Spinal cord (tissue), 10 donors: ENCODE data around the gene TMEM250. TPM values are rescaled to one million over a fixed set of nuclear protein-coding genes. Genes with fewer than 3 reads are reported as not detected.

Experiments
- DNase-seq, 6 donors: peaks; one replicate each; pipeline versions ENCODE4 v3.0.0 to v3.0.0-alpha.2; 2013 to 2015; ENCODE audit warnings: low spot score in 6 of 6, low read depth in 4 of 6
- H3K27ac ChIP-seq: one replicate; pipeline ENCODE4 v1.5.1; 2013; ENCODE audit warnings: low read depth, low read length, control low read depth
- H3K27me3 ChIP-seq: one replicate; pipeline ENCODE4 v1.6.1; 2013; ENCODE audit warnings: low read length; ENCODE audit not compliant: control insufficient read depth, insufficient read depth
- H3K36me3 ChIP-seq: one replicate; pipeline ENCODE4 v1.6.1; 2013; ENCODE audit warnings: low read length; ENCODE audit not compliant: control insufficient read depth, insufficient read depth
- H3K4me1 ChIP-seq: one replicate; pipeline ENCODE4 v1.6.1; 2013; ENCODE audit warnings: low read length; ENCODE audit not compliant: control insufficient read depth, insufficient read depth
- H3K4me3 ChIP-seq: one replicate; pipeline ENCODE4 v1.5.1; 2013; ENCODE audit warnings: low read depth, low read length, control low read depth
- H3K9me3 ChIP-seq: one replicate; pipeline ENCODE4 v1.6.1; 2013; ENCODE audit warnings: low read length; ENCODE audit not compliant: control insufficient read depth, insufficient read depth
- WGBS: methylation state at CpG from one replicate; pipeline ENCODE4 v1.1.5; 2013; ENCODE audit warnings: missing lambda C conversion rate; ENCODE audit not compliant: insufficient coverage; 5-methylcytosine and 5-hydroxymethylcytosine counted together
- polyA plus RNA-seq, 2 donors: library from polyadenylated mRNA; unstranded; fragments of 120-200 nt; gene quantifications; one replicate each; pipeline ENCODE4 v1.2.1, GENCODE V29; 2013; ENCODE audit not compliant: insufficient read length in 2 of 2
- total RNA-seq, 2 donors: library from RNA; depleted of rRNA in 1 of 2; stranded (reverse); fragments of 120-200 nt in 1 of 2; fragments of >200 nt in 1 of 2; gene quantifications; one replicate each; pipeline versions ENCODE4 v1.2.3 to v1.2.4, GENCODE V29; 2013 to 2014
- donor health status: healthy.

TMEM250 gene
- total and polyA plus RNA-seq, 4 donors, result 14.1 to 27.2 (median 25.3) TPM

GRCh38 chr9:136085815-136086212 is 32.9 kb downstream of the TMEM250 start:
- DNase-seq, result peak in 2 of 6 donors; percentile 61 to 77
- no peaks in the 10 kb centered on the region for H3K27me3 ChIP-seq
- peak overlapping the region; percentile 42 for H3K27ac ChIP-seq
- H3K9me3 ChIP-seq, result no peaks in the 10 kb centered on the region
- H3K4me1 ChIP-seq, result peaks cover 81% of the 10 kb centered on the region
- peaks cover 35% of the 10 kb centered on the region for H3K36me3 ChIP-seq
- 35% methylated on average over 16 of the region's 16 CpGs for WGBS
- H3K4me3 ChIP-seq, result no peak overlapping the region

- no peak overlapping the region for H3K27ac ChIP-seq
- 91% methylated on average over 24 of the region's 33 CpGs for WGBS
- no peak overlapping the region for H3K4me3 ChIP-seq
- peaks cover 40% of the 10 kb centered on the region for H3K36me3 ChIP-seq
- peaks cover 82% of the 10 kb centered on the region for H3K4me1 ChIP-seq
- no peaks in the 10 kb centered on the region for H3K27me3 ChIP-seq
- no peak for DNase-seq
- H3K9me3 ChIP-seq, result no peaks in the 10 kb centered on the region
Observed at GRCh38 chr9:136084063-136084944, 34.4 kb downstream of the TMEM250 start.

GRCh38 chr9:136083558-136084062 is 35.1 kb downstream of the TMEM250 start:
- Histone ChIP-seq H3K4me1 (peaks cover 82% of the 10 kb centered on the region), H3K36me3 (peaks cover 43% of the 10 kb centered on the region), H3K9me3 (no peaks in the 10 kb centered on the region), H3K4me3 (no peak overlapping the region), H3K27ac (no peak overlapping the region), H3K27me3 (no peaks in the 10 kb centered on the region)
- 92% methylated on average over 22 of the region's 24 CpGs for WGBS
- DNase-seq, result no peak

GRCh38 chr9:136082496-136083361 is 35.9 kb downstream of the TMEM250 start:
- Histone ChIP-seq H3K27ac (no peak overlapping the region), H3K4me3 (no peak overlapping the region), H3K4me1 (peaks cover 74% of the 10 kb centered on the region), H3K9me3 (no peaks in the 10 kb centered on the region), H3K36me3 (peaks cover 43% of the 10 kb centered on the region), H3K27me3 (no peaks in the 10 kb centered on the region)
- no peak for DNase-seq
- WGBS, result 66% methylated on average over 30 of the region's 34 CpGs

- Histone ChIP-seq H3K36me3 (peaks cover 36% of the 10 kb centered on the region), H3K4me3 (no peak overlapping the region), H3K27me3 (no peaks in the 10 kb centered on the region), H3K4me1 (peaks cover 67% of the 10 kb centered on the region), H3K9me3 (no peaks in the 10 kb centered on the region), H3K27ac (no peak overlapping the region)
- WGBS, result 88% methylated on average over 20 of the region's 24 CpGs
- no peak for DNase-seq
Observed at GRCh38 chr9:136081826-136082495, 36.7 kb downstream of the TMEM250 start.

GRCh38 chr9:136081113-136081825 is 37.4 kb downstream of the TMEM250 start:
- peaks cover 35% of the 10 kb centered on the region for H3K36me3 ChIP-seq
- peaks cover 60% of the 10 kb centered on the region for H3K4me1 ChIP-seq
- no peaks in the 10 kb centered on the region for H3K9me3 ChIP-seq
- 57% methylated on average over 27 of the region's 27 CpGs for WGBS
- H3K27ac ChIP-seq, result no peak overlapping the region
- H3K4me3 ChIP-seq, result no peak overlapping the region
- H3K27me3 ChIP-seq, result no peaks in the 10 kb centered on the region
- peak in 1 of 6 donors; percentile 53 for DNase-seq

- 78% methylated on average over 15 of the region's 23 CpGs for WGBS
- Histone ChIP-seq H3K4me1 (peaks cover 54% of the 10 kb centered on the region), H3K9me3 (no peaks in the 10 kb centered on the region), H3K36me3 (peaks cover 34% of the 10 kb centered on the region), H3K4me3 (no peak overlapping the region), H3K27ac (no peak overlapping the region), H3K27me3 (no peaks in the 10 kb centered on the region)
- no peak for DNase-seq
Observed at GRCh38 chr9:136080716-136081112, 38.0 kb downstream of the TMEM250 start.

GRCh38 chr9:136079916-136080246 is 38.8 kb downstream of the TMEM250 start:
- Histone ChIP-seq H3K27ac (no peak overlapping the region), H3K9me3 (no peaks in the 10 kb centered on the region), H3K4me1 (peaks cover 48% of the 10 kb centered on the region), H3K36me3 (peaks cover 43% of the 10 kb centered on the region), H3K27me3 (no peaks in the 10 kb centered on the region), H3K4me3 (no peak overlapping the region)
- no peak for DNase-seq
- WGBS, result 68% methylated on average over 6 of the region's 6 CpGs
